IMR-90 (cell line): ENCODE results near the gene LMO2.

Experiments
- CTCF ChIP-seq: conservative IDR thresholded peaks from 2 replicates; pipeline ENCODE4 v1.5.1; 2012; ENCODE audit warnings: mild to moderate bottlenecking, low read depth, low read length, improper control_type of control experiment
- NFE2L2 ChIP-seq: fragments of 150-350 bp; IDR thresholded peaks from 2 replicates; pipeline ENCODE4 v1.6.1; 2016; ENCODE audit warnings: low read depth, mild to moderate bottlenecking, low read length
- POLR2A ChIP-seq: IDR thresholded peaks from 2 replicates; pipeline ENCODE4 v1.6.1; 2012; ENCODE audit warnings: mild to moderate bottlenecking, low read depth, low read length
- RAD21 ChIP-seq: IDR thresholded peaks from 2 replicates; pipeline ENCODE4 v1.6.1; 2012; ENCODE audit warnings: low read length, improper control_type of control experiment
- SMC3 ChIP-seq: fragments of 150-350 bp; IDR thresholded peaks from 2 replicates; pipeline ENCODE4 v1.6.1; 2016; ENCODE audit warnings: low read depth, mild to moderate bottlenecking, antibody characterized with exemption, low read length, moderate library complexity
- USF2 ChIP-seq: fragments of 150-350 bp; IDR thresholded peaks from 2 replicates; pipeline ENCODE4 v1.6.1; 2017; ENCODE audit warnings: mild to moderate bottlenecking, antibody characterized with exemption, low read length, low read depth

- TF ChIP-seq POLR2A (no peak), CTCF (no peak), USF2 (no peak), SMC3 (no peak), NFE2L2 (no peak), RAD21 (no peak)
Measured at GRCh38 chr11:33866936-33867335, 24.9 kb downstream of the LMO2 start.
